Stimulated activated CD4-positive, alpha-beta T cell treated with anti-CD3 and anti-CD28 coated beads, Interleukin-4, amount 100 ng/mL, for 4 hours (primary cell): ENCODE results near the gene TEP1.

Experiments used
- DNase-seq, 2 experiments: peaks; one replicate each; pipeline ENCODE4 v3.0.0-alpha.2; 2020

The TEP1 gene

DNA sequence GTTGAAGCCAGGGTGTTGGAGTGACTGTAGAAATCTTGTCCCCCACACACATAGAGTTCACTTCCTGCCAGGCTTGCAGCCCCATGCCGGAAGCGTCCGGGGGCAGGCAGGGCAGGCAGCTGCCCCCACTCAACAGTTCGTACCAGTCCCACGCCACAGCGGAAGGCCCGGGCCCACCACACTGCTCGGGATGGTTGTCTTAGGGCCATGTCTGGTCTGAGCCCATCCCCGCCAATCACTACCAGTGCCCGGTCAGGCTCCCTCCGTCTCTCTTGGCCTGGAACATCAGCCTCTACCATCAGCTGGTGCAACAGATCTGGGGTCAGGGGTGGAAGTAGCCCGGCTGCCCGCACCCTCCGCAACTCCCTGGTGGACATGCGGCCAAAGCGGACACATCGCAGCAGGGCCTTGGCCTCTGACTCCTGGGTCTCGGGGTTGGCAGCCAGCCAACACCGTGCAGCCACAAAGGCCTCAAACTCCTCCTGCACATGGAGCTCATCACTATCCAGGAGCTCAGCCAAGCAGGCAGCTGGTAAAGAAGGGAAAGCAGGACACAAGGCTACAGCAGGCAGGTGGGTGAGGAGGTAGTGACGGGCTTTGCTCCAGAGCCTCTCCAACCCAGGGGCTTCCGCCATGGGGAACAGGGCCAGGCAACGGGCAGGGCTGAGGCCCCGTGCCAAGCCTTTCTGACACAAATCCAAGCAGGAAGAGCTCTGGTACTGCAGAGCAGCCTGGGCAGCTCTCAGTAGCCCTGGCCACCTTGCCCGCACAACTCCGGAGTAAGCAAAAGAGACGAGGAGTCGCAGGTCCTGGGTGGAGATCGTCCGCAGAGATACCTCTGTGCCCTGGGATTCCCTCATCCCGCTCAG is 16.7 kb upstream of the TEP1 start:
- DNase-seq: no peak

DNA sequence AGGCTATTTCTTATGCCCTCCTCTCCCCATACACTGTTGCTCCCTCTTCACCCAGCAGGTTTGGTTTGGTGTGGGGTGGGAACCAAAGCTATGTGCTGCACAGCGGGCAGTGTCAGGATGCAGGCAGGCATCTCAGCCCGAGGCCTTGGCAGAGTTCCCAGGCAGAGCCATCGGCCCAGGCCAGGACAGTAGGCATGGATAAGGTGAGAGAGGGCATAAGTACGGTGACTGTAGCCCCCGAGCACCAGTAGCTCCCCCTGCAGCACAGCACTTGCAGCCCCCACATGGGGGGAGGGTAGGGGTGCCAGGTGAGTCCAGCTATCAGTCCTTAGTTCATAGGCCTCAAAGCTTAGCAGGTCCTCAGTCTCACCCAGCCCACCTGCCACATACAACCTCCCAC is 15.5 kb upstream of the TEP1 start:
- no peak for DNase-seq

- no peak for DNase-seq
Measured at GRCh38 chr14:20428010-20428365, 14.7 kb upstream of the TEP1 start.

DNA sequence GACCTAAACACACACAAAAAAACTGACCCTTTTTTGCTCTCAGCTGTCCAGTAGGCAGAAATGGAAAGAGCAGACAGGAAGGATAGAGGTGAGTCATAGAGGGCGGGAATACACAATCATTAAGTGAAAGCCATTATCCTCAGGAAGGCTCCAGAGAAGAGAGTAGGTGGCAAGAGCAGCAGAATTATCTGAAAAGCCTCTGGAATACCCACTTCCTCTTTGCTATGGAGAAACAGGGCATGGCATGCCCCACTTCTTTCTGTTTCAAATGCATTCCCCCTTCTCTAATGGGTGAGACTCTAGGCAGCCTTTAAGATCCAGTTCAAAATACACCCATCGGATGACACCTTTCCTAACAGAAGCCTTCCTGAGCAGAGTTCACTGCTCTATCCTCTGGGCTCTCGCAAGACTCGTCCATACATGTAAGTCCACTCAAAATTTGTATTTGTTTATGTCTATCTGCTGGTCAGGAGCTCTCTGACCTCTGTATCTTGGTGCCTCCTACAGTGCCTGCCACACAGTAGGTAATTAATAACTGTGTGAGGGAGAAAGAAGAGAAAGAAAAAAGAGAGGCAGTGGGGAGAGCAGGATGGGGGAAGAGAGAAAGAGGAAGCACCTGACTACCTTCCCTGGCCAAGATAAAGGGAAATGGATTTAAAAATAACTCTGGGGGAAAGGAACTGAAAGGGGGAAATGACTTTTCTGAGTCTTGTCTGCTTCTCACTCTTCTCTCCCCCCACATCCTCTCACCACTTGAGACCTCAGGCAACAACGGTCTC is 14.1 kb upstream of the TEP1 start:
- no peak for DNase-seq

GRCh38 chr14:20424851-20425250 is 11.6 kb upstream of the TEP1 start:
- no peak for DNase-seq

GRCh38 chr14:20422886-20423285 is 9.6 kb upstream of the TEP1 start:
- no peak for DNase-seq

- DNase-seq: no peak
Measured at GRCh38 chr14:20421267-20421666, 8.0 kb upstream of the TEP1 start.

- DNase-seq: no peak
Measured at GRCh38 chr14:20419419-20419818, 6.1 kb upstream of the TEP1 start.

- DNase-seq: no peak
Measured at GRCh38 chr14:20418501-20418909, 5.2 kb upstream of the TEP1 start.

DNA sequence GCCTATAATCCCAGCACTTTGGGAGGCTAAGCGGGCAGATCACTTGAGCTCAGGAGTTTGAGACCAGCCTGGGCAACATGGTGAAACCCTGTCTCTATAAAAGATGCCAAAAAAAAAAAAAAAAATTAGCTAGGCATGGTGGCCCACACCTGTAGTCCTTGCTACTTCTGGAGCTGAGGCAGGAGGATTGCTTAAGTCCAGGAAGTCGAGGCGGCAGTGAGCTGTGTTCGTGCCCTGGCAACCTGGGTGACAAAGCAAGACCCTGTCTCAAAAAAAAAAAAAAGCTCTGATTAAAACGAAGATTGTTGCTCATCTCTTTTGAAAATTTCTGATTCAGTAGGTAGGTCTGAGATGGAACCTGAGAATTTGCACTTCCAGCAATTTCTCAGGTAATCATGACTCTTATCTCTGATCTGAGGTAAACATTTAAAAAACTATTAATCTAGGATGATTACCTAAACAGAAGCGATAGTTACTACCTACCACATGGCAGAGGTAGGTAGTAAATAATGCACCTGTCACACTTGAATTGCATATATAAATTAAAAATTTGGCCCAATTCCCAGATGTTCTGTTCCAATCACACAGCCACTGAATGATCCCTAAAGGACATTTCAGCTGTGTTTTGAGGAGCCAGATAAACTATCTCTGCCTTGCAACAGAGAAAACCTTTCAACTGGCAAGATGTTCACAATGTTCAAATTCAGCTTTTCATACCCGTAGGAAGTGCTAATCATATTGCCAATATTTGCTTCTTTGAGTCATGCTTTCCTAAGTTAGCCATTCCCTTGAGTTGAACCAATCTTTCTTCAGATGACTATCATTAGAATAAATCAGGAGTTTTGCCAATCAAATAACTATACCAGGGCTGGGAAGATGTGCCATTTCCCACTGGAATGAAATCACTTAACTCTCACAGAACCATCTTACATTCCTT is 4.2 kb upstream of the TEP1 start:
- no peak for DNase-seq

GRCh38 chr14:20416223-20416622 is 2.9 kb upstream of the TEP1 start:
- no peak for DNase-seq

DNA sequence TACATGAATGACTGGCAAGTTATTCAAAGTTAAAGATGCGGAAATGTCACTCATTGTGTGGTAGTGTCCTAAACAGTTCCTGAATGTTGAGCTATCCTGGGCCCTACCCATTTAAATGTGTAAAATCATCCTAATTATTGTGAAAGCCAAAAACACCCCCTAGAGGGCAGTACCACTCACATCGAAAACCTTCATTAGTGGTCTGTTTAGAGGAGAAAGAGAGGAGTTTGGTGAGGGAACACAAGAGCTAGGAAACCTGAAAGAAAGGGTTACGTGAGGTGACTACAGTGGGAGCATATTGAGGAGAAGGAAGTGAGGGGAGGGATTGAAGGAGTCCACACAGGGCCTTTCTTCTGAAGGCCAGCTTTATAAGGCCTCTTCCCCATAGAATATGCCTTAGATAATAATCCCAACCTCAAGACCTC is 2.5 kb upstream of the TEP1 start:
- DNase-seq: peak in 1 of 2 experiments; percentile 13

GRCh38 chr14:20413744-20414082 is 412 bp upstream of the TEP1 start:
- no peak for DNase-seq

- no peak for DNase-seq
Measured at GRCh38 chr14:20412411-20412810, 890 bp downstream of the TEP1 start.

GRCh38 chr14:20409226-20409625 is 4.1 kb downstream of the TEP1 start:
- DNase-seq: no peak

GRCh38 chr14:20403521-20403920 is 9.8 kb downstream of the TEP1 start:
- no peak for DNase-seq

- DNase-seq: peak in 1 of 2 experiments; percentile 3
Measured at GRCh38 chr14:20400965-20401593, 12.2 kb downstream of the TEP1 start.

- DNase-seq: no peak
Measured at GRCh38 chr14:20400589-20400964, 12.7 kb downstream of the TEP1 start.

DNA sequence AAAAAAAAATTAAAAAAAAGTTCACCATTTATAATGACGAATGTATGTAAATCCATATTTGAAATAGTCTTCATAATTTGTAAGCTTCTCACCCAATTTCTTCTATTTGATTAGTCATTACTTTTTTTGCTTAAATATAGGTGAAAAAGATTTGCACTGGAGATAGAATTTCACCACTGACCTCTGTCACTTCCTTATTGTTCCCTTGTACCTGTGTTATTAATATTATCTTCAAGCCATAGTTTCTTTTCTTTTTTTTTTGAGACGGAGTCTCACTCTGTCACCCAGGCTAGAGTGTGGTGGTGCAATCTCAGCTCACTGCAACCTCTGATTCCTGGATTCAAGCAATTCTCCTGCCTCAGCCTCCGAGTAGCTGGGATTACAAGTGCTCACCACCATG is 15.8 kb downstream of the TEP1 start:
- DNase-seq: no peak

GRCh38 chr14:20391505-20391904 is 21.8 kb downstream of the TEP1 start:
- DNase-seq: no peak

DNA sequence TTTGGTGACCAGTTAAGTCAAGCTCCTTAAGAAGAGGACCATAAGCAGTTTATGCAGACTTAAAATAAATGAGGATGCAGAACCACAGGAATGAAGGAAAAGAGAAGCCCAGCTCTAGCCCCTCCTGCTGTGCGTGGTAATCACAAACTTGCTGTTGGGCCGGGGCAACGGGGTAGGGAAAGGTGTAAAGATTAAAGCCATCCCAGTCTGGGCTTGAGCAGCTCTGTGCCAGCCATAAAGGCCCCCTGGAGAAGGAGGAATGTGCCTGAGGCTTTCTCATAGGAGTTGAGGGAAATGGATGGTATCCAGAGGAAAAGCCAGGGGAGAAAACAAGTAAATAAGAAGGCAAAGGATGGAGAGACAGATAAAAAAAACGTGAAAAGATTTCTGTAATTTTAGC is 25.1 kb downstream of the TEP1 start:
- no peak for DNase-seq

GRCh38 chr14:20387576-20387975 is 25.7 kb downstream of the TEP1 start:
- DNase-seq: no peak
